Calu3 (cell line): ENCODE data around the gene OSBPL3. TPM values are rescaled to one million over a fixed set of nuclear protein-coding genes. Genes with fewer than 3 reads are reported as not detected.

ENCODE experiments used
- BruUV-seq: library from RNA; stranded (reverse); fragments of 400-500 nt; replicated peaks from 2 replicates; lab custom pipeline; 2021; lab: Mats Ljungman, UMichigan
- CTCF ChIA-PET: fragments of 300-600 bp; sonication (Branson Sonifier 250); formaldehyde crosslinking; loops from one replicate; lab custom pipeline; 2022; ENCODE audit warnings: antibody characterized with exemption; lab: Charles Lee
- DNase-seq: peaks from one replicate; pipeline ENCODE4 v3.0.0; 2022
- H3K27ac Mint-ChIP-seq: one replicate; pipeline ENCODE4 v1.8.0; 2022; ENCODE audit warnings: mixed read lengths; ENCODE audit not compliant: unreplicated experiment
- H3K27me3 Mint-ChIP-seq: one replicate; pipeline ENCODE4 v1.8.0; 2022; ENCODE audit warnings: mixed read lengths; ENCODE audit not compliant: unreplicated experiment
- H3K36me3 Mint-ChIP-seq: one replicate; pipeline ENCODE4 v1.8.0; 2022; ENCODE audit warnings: mild to moderate bottlenecking, moderate library complexity, mixed read lengths; ENCODE audit not compliant: insufficient read depth, unreplicated experiment
- H3K4me1 Mint-ChIP-seq: one replicate; pipeline ENCODE4 v1.8.0; 2022; ENCODE audit warnings: mild to moderate bottlenecking, low read depth, mixed read lengths; ENCODE audit not compliant: unreplicated experiment
- H3K4me3 Mint-ChIP-seq: one replicate; pipeline ENCODE4 v1.8.0; 2022; ENCODE audit warnings: mild to moderate bottlenecking, low read depth, moderate library complexity, mixed read lengths; ENCODE audit not compliant: unreplicated experiment
- H3K9me3 Mint-ChIP-seq: one replicate; pipeline ENCODE4 v1.8.0; 2022; ENCODE audit warnings: low read depth, mixed read lengths; ENCODE audit not compliant: unreplicated experiment
- CTCF ChIP-seq: fragments of 200-600 bp; IDR thresholded peaks from one replicate; pipeline ENCODE4 v1.8.0; 2022; ENCODE audit warnings: antibody characterized with exemption; ENCODE audit not compliant: unreplicated experiment
- intact Hi-C: fragments of 100-400 bp; cut with micrococcal nuclease; formaldehyde crosslinking; loops from one replicate; pipeline ENCODE4 v1.10.0; 2022; ENCODE audit not compliant: unreplicated experiment
- total RNA-seq: library from RNA; stranded (reverse); gene quantifications from 2 replicates; pipeline ENCODE4 v1.2.3, GENCODE V29; 2022

Gene OSBPL3
- total RNA-seq, 1 experiment from 2014 or later = 136 TPM

DNA sequence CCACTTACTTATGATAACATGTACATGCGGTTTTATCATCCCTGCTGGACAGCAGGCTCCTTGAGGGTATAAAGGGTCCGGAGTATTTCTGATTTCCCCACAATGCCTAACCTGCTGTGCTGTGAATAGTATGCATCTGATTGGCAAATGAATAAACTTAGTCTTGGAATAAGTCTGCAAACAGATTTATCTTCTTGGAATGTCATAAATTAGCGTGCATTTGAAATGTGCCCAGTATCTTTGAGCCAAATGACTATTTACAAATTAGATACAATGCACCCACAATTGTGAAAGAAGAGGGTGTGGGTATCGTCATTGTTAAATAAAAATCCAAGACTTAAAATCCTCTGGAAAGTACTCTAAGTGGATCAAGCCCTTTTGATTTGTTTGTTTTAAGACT lies 106.0 kb downstream of the OSBPL3 start:
- Mint-ChIP-seq H3K4me1 (no peaks in the 10 kb centered on the region), H3K36me3 (peaks cover 6% of the 10 kb centered on the region), H3K9me3 (no peaks in the 10 kb centered on the region), H3K4me3 (no peak overlapping the region), H3K27ac (no peak overlapping the region), H3K27me3 (no peaks in the 10 kb centered on the region)
- TF ChIP-seq CTCF = no peak
- CTCF ChIA-PET = no interaction called here
- BruUV-seq = no TSS peak
- DNase-seq = no peak
- intact Hi-C loops = no loop called here

GRCh38 chr7:24871770-24872169 lies 108.2 kb downstream of the OSBPL3 start:
- BruUV-seq = no TSS peak
- DNase-seq = no peak
- H3K9me3 Mint-ChIP-seq = no peaks in the 10 kb centered on the region
- H3K4me1 Mint-ChIP-seq = no peaks in the 10 kb centered on the region
- no peaks in the 10 kb centered on the region for H3K27me3 Mint-ChIP-seq
- peaks cover 15% of the 10 kb centered on the region for H3K36me3 Mint-ChIP-seq
- H3K4me3 Mint-ChIP-seq = no peak overlapping the region
- no peak overlapping the region for H3K27ac Mint-ChIP-seq
- no peak for TF ChIP-seq CTCF
- intact Hi-C loops = no loop called here
- CTCF ChIA-PET = interaction anchor here (1.0 kb wide), 1 partner anchor 67 kb away, joined by 6 read pairs; no protein-coding TSS in a partner anchor

DNA sequence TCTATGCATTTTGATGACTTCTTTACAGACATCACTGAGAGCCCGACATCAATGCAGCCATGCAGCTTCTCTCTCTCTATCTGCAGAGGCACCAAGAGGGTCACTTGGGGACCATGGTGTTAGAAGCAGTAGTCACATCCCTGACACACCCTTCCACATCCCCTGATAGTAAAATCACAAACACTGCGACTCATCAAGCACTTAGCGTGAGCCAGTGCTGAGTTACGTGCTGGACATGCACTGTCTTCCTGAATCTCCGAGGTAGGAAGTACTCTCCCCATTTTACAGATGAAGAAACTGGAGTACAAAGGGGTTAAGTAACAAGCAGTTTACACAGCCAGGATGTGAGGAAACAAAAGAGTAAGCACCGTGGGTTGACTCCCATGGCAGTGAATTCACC lies 109.2 kb downstream of the OSBPL3 start:
- intact Hi-C loops = no loop called here
- no peaks in the 10 kb centered on the region for H3K9me3 Mint-ChIP-seq
- no peak overlapping the region for H3K4me3 Mint-ChIP-seq
- no peaks in the 10 kb centered on the region for H3K4me1 Mint-ChIP-seq
- peaks cover 24% of the 10 kb centered on the region for H3K36me3 Mint-ChIP-seq
- CTCF ChIA-PET = no interaction called here
- H3K27me3 Mint-ChIP-seq = no peaks in the 10 kb centered on the region
- H3K27ac Mint-ChIP-seq = peak overlapping the region; percentile 6
- no TSS peak for BruUV-seq
- no peak for TF ChIP-seq CTCF
- DNase-seq = no peak

DNA sequence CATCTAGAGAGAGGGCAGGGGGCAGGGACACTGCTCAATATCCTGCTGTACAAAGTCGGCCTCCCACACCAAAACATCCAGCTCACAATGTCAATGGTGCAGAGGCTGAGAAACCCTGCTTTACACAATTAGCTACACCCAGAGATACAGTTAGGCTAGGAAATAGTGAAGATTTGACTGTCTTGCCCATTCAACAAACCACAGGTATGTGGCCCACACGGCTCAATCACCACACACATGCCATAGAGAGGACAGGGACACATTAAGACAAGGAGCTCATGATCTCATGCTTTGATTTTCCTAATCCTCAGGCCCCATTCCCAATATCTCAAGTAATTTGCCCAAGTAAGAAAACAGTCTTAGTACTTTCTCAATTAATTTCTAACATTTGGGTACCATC lies 110.4 kb downstream of the OSBPL3 start:
- Mint-ChIP-seq H3K27ac (no peak overlapping the region), H3K27me3 (no peaks in the 10 kb centered on the region), H3K4me1 (no peaks in the 10 kb centered on the region), H3K9me3 (no peaks in the 10 kb centered on the region), H3K4me3 (no peak overlapping the region), H3K36me3 (peaks cover 32% of the 10 kb centered on the region)
- CTCF ChIA-PET = no interaction called here
- no peak for TF ChIP-seq CTCF
- no TSS peak for BruUV-seq
- no peak for DNase-seq
- intact Hi-C loops = no loop called here

DNA sequence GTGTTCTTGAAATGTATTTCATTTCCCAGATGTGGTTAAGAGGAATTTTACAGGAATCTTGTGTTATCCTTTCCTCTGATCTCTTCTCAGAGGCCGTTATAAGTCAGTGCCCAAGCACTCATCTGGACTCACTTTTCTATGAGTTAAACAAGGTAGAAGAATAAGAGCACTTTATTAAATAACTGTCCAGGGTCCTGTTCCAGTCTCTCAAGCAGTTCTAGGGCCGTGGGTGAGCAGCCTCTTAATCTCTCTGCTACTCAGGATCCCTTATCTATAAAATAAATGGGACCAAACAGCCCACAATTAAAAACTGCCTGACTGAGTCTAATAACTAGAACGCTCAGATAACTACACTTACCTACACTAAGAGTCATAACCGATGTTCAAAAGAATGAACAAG lies 111.2 kb downstream of the OSBPL3 start:
- Mint-ChIP-seq H3K27me3 (no peaks in the 10 kb centered on the region), H3K4me1 (no peaks in the 10 kb centered on the region), H3K27ac (no peak overlapping the region), H3K36me3 (peaks cover 32% of the 10 kb centered on the region), H3K9me3 (no peaks in the 10 kb centered on the region), H3K4me3 (no peak overlapping the region)
- intact Hi-C loops = no loop called here
- TF ChIP-seq CTCF = no peak
- CTCF ChIA-PET = no interaction called here
- DNase-seq = no peak
- BruUV-seq = no TSS peak
